Dendritic cell treated with granulocyte-macrophage colony-stimulating factor and Interleukin-4, amounts not matched to agents 40 ng/mL and 50 ng/mL, for 4 days (primary cell): Measurements from ENCODE around the gene OSBPL2.

Experiments used
- H3K27ac Mint-ChIP-seq: one replicate; pipeline ENCODE4 v1.8.0; 2022; ENCODE audit warnings: mild to moderate bottlenecking, mixed read lengths
- H3K27me3 Mint-ChIP-seq: one replicate; pipeline ENCODE4 v1.8.0; 2022; ENCODE audit warnings: mild to moderate bottlenecking, mixed read lengths
- H3K36me3 Mint-ChIP-seq: one replicate; pipeline ENCODE4 v1.8.0; 2022; ENCODE audit warnings: low read depth, mixed read lengths
- H3K4me1 Mint-ChIP-seq: one replicate; pipeline ENCODE4 v1.8.0; 2022; ENCODE audit warnings: low read depth, mixed read lengths
- H3K4me3 Mint-ChIP-seq: one replicate; pipeline ENCODE4 v1.8.0; 2022; ENCODE audit warnings: mild to moderate bottlenecking, moderate library complexity, mixed read lengths
- H3K9me3 Mint-ChIP-seq: one replicate; pipeline ENCODE4 v1.8.0; 2022; ENCODE audit warnings: mixed read lengths
- intact Hi-C: fragments of 100-400 bp; cut with micrococcal nuclease; formaldehyde crosslinking; loops from one replicate; pipeline ENCODE4 v1.15.0; 2022

OSBPL2 gene

DNA sequence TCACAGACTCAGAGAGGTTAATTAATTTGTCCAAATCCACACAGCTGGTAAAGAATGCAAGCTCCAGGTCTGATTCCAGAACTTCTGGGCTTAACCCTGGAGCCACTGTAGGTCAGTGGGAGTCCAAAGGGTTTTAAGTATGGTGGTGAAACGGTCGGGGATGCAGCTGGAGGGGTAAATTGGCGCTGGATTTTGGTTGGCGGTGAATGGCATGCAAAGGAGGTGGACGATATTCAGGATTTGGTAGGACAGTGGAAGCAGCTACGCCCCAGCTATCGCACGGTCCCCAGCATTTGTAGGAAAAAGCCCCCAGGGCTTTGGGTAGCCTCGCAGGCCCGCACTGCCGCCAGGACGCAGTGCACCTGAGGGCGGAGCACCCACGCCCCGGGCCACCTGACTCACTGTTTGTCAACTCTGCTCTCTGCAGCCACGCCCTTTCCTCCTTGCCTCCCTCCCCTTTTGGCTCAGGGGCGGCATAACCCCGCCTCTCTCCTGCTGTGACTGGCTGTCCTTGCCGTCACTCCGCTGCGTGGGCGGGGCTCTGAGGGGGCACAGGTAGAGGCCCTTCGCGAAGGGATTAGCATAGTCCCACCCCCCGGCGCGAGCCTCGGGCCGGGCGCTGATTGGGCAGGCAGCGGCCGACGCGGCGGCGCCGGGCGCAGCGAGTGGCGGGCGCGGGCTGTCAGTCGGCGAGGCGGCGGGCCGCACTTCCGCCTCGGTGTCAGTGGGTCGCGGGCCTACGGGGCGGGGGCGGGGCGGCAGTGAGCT is at the start of gene OSBPL2:
Gene OSBPL2 (plus strand): TSS at position 721 of the 768 bp plus-strand sequence. CDS start 17,664 bp downstream, outside the sequence.
- peak within 1 kb of the TSS; percentile 65 for H3K27ac Mint-ChIP-seq
- H3K4me3 Mint-ChIP-seq, result peak within 1 kb of the TSS; percentile 89
- intact Hi-C loops, result loop anchor here (2.0 to 5.0 kb wide), 2 partner anchors 55 to 64 kb away; partner anchors contain the start of genes ADRM1 and MTG2
- H3K27me3 Mint-ChIP-seq, result peaks cover 8% of the 10 kb centered on the region
- H3K9me3 Mint-ChIP-seq, result peaks cover 7% of the 10 kb centered on the region
- peaks cover 45% of the 10 kb centered on the region for H3K4me1 Mint-ChIP-seq
- H3K36me3 Mint-ChIP-seq, result peaks cover 23% of the 10 kb centered on the region

DNA sequence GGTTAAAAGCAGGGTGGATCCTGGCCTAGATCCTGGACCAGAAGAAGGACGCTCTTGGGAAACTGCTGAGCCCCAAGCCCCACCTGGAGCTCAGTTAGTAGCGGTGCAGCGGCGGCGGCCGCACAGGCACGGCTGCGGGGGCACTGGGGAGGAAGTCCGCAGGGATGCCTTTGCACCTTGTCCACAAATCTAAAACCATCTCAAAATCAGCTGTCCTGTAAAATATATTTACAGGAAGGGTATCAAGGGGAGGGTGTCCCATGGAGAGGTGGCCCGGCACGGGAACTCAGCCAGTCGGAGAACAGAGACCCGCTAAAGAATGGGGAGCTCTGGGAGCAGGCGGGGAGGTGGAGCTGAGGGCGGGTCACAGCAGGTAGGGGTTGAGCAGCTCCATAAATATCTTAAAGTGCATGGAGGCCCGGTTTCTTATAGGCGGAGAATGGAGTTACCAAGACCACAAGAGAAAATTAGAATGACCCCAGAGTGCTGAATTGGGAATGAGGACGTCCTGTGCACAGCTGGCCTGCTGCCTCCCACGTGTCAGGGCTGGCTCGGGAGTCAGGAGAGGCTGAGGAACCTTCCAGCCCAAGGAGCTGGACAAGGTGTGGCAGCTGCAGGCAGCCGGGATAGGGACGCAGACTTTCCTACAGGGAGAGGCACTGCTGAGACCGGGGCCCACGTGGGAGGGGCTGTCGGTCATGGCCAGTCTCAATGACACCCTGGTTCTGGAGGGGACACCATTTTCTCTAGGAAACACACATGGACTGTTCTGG is 47.5 kb upstream of the OSBPL2 start:
- Mint-ChIP-seq H3K9me3 (no peaks in the 10 kb centered on the region), H3K4me1 (peaks cover 25% of the 10 kb centered on the region), H3K36me3 (peaks cover 67% of the 10 kb centered on the region), H3K4me3 (no peak overlapping the region), H3K27me3 (no peaks in the 10 kb centered on the region), H3K27ac (no peak overlapping the region)
- intact Hi-C loops, result no loop called here

DNA sequence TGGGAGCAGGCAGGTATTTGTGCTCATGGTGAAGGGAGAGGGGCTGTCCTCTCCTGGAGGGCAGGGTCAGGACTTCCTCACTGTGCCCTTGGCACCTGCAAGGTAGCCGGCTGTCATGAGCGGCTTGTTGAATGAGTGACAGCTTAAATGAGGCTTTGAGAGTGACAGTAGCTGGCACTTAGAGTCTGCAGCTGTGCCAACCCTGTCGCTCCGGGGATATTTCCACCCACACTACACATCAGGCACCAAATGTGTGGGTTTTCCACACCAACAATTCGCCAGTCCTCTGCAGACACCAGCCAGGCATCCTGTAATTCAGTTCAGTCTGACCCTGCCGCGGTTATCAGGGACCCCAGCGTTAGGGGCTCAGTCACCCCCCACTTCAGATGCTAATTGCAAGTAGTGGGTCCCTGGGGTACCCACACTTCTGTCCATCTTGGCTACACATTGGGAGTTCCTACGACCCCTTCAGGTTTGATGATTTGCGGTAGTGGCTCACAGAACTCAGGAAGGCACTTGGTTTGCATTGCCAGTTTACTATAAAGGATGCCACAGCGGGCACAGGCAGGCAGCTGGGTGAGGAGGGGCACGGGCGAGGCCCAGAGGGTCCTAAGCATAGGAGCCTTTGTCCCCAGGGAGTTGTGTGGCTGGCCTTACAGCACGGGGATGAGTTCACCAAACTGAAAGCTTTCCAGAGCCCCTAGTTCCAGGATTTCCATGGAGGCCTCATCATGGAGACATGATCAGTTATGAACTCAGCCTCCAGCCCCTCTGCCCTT is 46.4 kb upstream of the OSBPL2 start:
- Mint-ChIP-seq H3K36me3 (peaks cover 77% of the 10 kb centered on the region), H3K9me3 (no peaks in the 10 kb centered on the region)

DNA sequence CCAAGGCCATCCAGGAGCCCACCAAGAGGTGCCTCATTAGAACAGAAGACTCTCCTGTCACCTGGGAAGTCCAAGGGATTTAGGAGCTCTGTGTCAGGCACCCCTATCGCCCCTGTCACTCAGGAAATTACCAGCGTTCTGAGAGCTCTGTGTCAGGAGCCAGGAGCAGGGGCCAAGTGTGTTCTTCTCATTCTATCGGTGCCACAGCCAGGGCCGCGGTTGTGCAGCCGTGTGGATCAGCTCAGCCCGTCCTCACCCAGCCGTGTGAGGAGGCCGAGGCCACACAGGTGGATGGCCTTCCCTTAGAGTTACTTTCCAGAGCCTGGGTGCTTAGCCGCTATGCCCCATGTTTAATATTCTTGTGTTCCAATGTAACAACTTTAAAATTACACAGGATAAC is 45.7 kb upstream of the OSBPL2 start:
- intact Hi-C loops, result no loop called here
- no peaks in the 10 kb centered on the region for H3K27me3 Mint-ChIP-seq
- no peaks in the 10 kb centered on the region for H3K9me3 Mint-ChIP-seq
- peaks cover 83% of the 10 kb centered on the region for H3K36me3 Mint-ChIP-seq
- no peak overlapping the region for H3K27ac Mint-ChIP-seq
- peaks cover 8% of the 10 kb centered on the region for H3K4me1 Mint-ChIP-seq
- H3K4me3 Mint-ChIP-seq, result no peak overlapping the region

More for the DNA sequence above, 46.4 kb upstream of the OSBPL2 start:
- Mint-ChIP-seq H3K27ac (no peak overlapping the region), H3K4me1 (peaks cover 14% of the 10 kb centered on the region), H3K4me3 (no peak overlapping the region), H3K27me3 (no peaks in the 10 kb centered on the region)
- intact Hi-C loops, result no loop called here

DNA sequence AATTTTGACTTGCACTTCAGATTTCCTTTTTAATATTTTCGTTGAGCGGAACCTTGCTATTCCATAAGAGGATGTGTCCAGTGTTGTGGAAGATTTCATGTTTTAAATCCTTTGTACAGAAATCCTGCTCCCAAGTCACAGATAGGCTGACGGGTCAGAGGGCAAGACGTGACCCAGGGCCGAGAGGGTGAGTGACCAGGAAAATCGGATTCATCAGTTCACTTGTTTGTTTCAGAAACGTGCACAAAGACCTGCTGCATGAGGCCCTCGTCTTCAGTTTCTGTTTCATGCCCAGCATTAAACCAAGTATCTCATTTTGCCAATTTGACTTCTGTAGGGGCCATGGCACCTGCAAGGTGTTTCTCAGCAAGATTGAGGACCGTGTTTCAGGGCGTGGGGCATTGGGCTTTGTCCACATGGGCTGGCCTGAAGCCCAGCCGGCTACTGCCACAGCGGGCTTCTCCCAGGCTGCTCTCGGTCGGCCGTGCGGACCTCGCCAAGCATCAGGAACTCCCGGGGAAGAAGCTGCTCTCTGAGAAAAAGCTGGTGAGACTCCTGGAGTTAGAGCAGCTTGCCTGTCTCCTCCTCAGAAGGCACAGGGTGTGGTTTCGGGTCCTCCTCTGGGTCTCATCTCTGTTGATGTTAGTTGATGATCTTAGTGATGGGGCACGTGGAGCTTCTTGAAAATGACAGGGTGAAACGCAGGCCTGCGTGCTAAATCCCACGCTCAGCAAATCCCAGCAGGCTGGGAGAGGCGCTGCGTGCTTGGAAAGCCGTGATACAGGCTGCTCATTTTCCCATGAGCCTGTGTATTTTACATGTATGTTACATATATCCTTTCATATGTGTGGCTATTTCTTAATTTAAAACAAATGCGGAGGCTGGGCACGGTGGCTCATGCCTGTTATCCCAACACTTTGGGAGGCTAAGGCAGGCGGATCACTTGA is 45.0 kb upstream of the OSBPL2 start:
- no peaks in the 10 kb centered on the region for H3K9me3 Mint-ChIP-seq
- H3K27ac Mint-ChIP-seq, result no peak overlapping the region
- peaks cover under 1% of the 10 kb centered on the region for H3K4me1 Mint-ChIP-seq

DNA sequence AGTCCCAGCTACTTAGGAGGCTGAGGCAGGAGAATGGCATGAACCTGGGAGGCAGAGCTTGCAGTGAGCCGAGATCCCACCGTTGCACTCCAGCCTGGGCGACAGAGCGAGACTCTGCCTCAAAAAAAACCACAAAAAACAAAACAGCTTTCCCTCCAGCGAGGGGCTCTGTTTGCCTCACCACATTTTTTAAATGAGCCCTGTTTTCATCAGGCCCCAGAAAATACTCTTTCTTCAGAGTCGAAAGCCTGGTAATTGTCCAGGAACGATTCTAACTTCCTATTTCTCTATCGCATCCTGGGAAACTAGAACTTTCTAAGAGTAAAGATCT is 43.3 kb upstream of the OSBPL2 start:
- Mint-ChIP-seq H3K36me3 (peaks cover 95% of the 10 kb centered on the region), H3K27me3 (no peaks in the 10 kb centered on the region), H3K4me3 (no peak overlapping the region), H3K27ac (no peak overlapping the region), H3K9me3 (no peaks in the 10 kb centered on the region), H3K4me1 (no peaks in the 10 kb centered on the region)
- intact Hi-C loops, result no loop called here

More for the DNA sequence above, 45.0 kb upstream of the OSBPL2 start:
- intact Hi-C loops, result no loop called here
- no peaks in the 10 kb centered on the region for H3K27me3 Mint-ChIP-seq
- no peak overlapping the region for H3K4me3 Mint-ChIP-seq
- H3K36me3 Mint-ChIP-seq, result peaks cover 90% of the 10 kb centered on the region

DNA sequence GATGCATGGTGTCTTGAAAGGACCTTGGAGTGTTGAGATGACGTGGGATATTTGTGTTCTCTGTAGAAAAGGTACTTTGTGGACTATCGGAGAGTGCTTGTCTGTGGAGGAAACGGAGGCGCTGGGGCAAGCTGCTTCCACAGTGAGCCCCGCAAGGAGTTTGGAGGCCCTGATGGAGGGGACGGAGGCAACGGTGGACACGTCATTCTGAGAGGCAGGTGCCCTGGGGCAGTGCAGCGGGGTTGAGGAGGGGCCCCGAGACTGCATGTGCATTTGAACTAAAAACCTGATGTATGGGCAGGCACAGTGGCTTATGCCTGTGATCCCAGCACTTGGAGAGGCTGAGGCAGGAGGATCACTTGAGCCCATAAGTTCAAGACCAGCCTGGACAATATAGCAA is 42.6 kb upstream of the OSBPL2 start:
- intact Hi-C loops, result no loop called here
- H3K9me3 Mint-ChIP-seq, result no peaks in the 10 kb centered on the region
- H3K27ac Mint-ChIP-seq, result no peak overlapping the region
- H3K4me1 Mint-ChIP-seq, result no peaks in the 10 kb centered on the region
- H3K36me3 Mint-ChIP-seq, result peaks cover 95% of the 10 kb centered on the region
- H3K27me3 Mint-ChIP-seq, result no peaks in the 10 kb centered on the region
- H3K4me3 Mint-ChIP-seq, result no peak overlapping the region

DNA sequence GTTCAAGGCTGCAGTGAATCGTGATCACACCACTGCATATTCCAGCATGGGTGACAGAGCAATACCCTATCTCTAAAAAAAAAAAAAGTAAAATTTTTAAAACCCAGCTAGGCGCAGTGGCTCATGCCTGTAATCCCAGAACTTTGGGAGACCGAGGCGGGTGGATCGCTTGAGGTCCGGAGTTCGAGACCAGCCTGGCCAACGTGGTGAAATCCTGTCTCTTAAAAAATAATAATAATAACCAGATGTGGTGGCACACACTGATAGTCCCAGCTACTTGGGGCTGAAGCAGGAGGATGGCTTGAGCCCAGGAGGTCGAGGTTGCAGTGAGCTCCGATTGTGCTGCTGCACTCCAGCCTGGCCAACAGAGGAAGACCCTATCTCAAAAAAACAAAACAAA is 42.0 kb upstream of the OSBPL2 start:
- no peaks in the 10 kb centered on the region for H3K4me1 Mint-ChIP-seq
- no peak overlapping the region for H3K27ac Mint-ChIP-seq
- no peak overlapping the region for H3K4me3 Mint-ChIP-seq
- no peaks in the 10 kb centered on the region for H3K9me3 Mint-ChIP-seq
- intact Hi-C loops, result no loop called here
- H3K27me3 Mint-ChIP-seq, result no peaks in the 10 kb centered on the region
- peaks cover 95% of the 10 kb centered on the region for H3K36me3 Mint-ChIP-seq

DNA sequence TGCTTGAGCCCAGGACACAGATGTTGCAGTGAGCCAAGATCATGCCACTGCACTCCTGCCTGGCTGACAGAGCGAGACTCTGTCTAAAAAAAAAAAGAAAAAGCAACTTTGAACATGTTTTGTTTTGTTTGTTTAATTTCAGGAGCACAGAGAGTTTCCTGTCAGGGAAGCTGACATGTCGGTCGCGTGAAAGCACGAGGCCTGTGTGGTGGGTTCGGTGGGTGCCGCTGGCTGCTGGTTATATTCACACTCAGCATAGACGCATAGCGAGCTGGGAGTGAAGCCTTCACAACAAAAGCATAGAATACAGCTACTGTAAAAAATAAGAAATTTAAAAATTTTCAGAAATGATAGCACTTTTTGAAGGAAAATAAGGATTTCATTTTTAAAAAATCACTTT is 41.0 kb upstream of the OSBPL2 start:
- no peak overlapping the region for H3K4me3 Mint-ChIP-seq
- no peak overlapping the region for H3K27ac Mint-ChIP-seq
- no peaks in the 10 kb centered on the region for H3K4me1 Mint-ChIP-seq
- no peaks in the 10 kb centered on the region for H3K9me3 Mint-ChIP-seq
- H3K36me3 Mint-ChIP-seq, result peaks cover 95% of the 10 kb centered on the region
- intact Hi-C loops, result no loop called here
- H3K27me3 Mint-ChIP-seq, result no peaks in the 10 kb centered on the region

DNA sequence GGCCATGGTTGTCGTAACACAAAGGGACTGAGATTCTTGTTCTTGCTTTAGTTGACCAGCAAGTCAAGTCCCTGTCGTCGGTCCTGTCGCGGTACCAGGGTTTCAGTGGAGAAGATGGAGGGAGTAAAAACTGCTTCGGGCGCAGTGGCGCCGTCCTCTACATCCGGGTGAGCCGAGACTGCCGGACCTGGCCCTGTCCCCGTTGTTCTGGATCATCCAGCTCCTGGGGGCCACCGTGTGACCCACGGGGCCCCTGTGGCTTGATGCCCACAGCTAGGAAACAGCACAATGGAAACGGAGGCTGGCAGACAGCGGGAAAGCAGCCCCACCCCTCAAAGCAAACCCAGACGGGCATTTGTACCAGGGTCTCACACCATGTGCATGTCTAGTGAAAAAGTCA is 40.5 kb upstream of the OSBPL2 start:
- Mint-ChIP-seq H3K27me3 (no peaks in the 10 kb centered on the region), H3K4me1 (no peaks in the 10 kb centered on the region), H3K9me3 (no peaks in the 10 kb centered on the region), H3K4me3 (no peak overlapping the region), H3K36me3 (peaks cover 98% of the 10 kb centered on the region), H3K27ac (no peak overlapping the region)
- intact Hi-C loops, result no loop called here

DNA sequence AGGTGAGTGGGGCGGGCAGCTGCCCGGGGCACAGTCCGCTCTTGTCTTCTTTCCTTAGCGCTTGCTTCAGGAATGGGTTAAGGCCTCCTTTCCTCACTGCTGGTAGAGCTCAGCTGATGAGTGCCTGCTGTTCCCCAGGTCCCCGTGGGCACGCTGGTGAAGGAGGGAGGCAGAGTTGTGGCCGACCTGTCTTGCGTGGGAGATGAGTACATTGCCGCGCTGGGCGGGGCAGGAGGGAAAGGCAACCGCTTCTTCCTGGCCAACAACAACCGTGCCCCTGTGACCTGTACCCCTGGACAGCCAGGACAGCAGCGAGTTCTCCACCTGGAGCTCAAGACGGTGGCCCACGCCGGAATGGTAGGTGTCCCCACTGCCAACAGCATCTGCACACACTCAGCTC is 39.8 kb upstream of the OSBPL2 start:
- Mint-ChIP-seq H3K4me1 (no peaks in the 10 kb centered on the region), H3K27ac (no peak overlapping the region), H3K36me3 (peaks cover 98% of the 10 kb centered on the region), H3K27me3 (no peaks in the 10 kb centered on the region), H3K4me3 (no peak overlapping the region), H3K9me3 (no peaks in the 10 kb centered on the region)
- intact Hi-C loops, result no loop called here

DNA sequence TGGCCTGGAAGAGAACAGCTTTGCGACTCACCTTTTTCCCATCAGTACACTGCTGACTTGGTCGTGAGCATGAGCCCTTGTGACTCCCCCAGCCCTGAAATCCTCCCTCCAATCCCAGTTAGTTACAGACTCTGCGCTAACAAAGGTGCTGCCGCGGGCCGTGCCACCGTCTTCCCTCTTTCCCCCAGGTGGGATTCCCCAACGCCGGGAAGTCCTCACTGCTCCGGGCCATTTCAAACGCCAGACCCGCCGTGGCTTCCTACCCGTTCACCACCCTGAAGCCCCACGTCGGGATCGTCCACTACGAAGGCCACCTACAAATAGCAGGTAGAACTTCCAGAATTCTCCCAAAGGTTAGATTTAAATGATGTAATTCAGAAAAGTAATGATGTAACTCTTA is 39.4 kb upstream of the OSBPL2 start:
- no peaks in the 10 kb centered on the region for H3K9me3 Mint-ChIP-seq
- no peak overlapping the region for H3K27ac Mint-ChIP-seq
- no peaks in the 10 kb centered on the region for H3K27me3 Mint-ChIP-seq
- H3K36me3 Mint-ChIP-seq, result peaks cover 98% of the 10 kb centered on the region
- no peaks in the 10 kb centered on the region for H3K4me1 Mint-ChIP-seq
- H3K4me3 Mint-ChIP-seq, result no peak overlapping the region
- intact Hi-C loops, result no loop called here

DNA sequence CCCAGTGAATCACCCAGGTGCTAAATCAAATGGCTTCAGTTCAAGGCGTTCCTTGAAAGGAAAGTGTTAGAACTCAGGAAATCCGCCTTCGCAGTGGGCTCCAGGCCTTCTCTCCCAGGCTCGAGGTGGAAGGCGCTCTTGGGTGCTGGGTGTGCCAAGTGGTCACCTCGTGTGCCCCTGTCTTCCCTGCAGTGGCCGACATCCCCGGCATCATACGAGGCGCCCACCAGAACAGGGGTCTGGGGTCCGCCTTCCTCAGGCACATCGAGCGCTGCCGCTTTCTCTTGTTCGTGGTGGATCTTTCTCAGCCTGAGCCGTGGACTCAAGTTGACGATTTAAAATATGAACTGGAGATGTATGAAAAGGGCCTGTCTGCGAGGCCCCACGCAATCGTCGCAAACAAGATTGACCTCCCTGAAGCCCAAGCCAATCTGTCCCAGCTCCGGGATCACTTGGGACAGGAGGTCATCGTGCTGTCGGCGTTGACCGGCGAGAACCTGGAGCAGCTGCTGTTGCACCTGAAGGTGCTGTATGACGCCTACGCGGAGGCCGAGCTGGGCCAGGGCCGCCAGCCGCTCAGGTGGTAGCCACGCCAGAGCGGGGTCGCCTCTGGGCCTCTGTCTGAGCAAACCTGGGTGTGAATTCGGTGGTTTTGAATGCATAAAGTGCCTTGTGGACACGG is 37.7 kb upstream of the OSBPL2 start:
- no peak overlapping the region for H3K27ac Mint-ChIP-seq
- intact Hi-C loops, result no loop called here
- H3K27me3 Mint-ChIP-seq, result no peaks in the 10 kb centered on the region
- no peaks in the 10 kb centered on the region for H3K9me3 Mint-ChIP-seq
- peaks cover 93% of the 10 kb centered on the region for H3K36me3 Mint-ChIP-seq
- no peak overlapping the region for H3K4me3 Mint-ChIP-seq
- no peaks in the 10 kb centered on the region for H3K4me1 Mint-ChIP-seq
